Smooth muscle cell (in vitro differentiated cells): ENCODE results near the gene IL17B. TPM values are rescaled to one million over a fixed set of nuclear protein-coding genes. Genes with fewer than 3 reads are reported as not detected.

Experiments used
- DNase-seq: peaks from one replicate; lab custom pipeline; 2025; ENCODE audit not compliant: unreplicated experiment; lab: John Stamatoyannopoulos, UW
- H2AFZ ChIP-seq: fragments of 200-600 bp; sonication (generic); 2 replicates; pipeline ENCODE4 v1.6.0; 2016; ENCODE audit warnings: antibody characterized with exemption, low read depth, mild to moderate bottlenecking
- H3F3A ChIP-seq: fragments of 200-600 bp; sonication (generic); 2 replicates; pipeline ENCODE4 v1.6.0; 2017; ENCODE audit warnings: antibody characterized with exemption, low read depth
- H3K27ac ChIP-seq: fragments of 200-600 bp; sonication (generic); 2 replicates; pipeline ENCODE4 v1.5.1; 2016; ENCODE audit warnings: low read depth, mild to moderate bottlenecking
- H3K27me3 ChIP-seq: fragments of 200-600 bp; sonication (generic); 2 replicates; pipeline ENCODE4 v1.6.1; 2016; ENCODE audit warnings: low read depth, mild to moderate bottlenecking
- H3K36me3 ChIP-seq: fragments of 200-600 bp; sonication (generic); 2 replicates; pipeline ENCODE4 v1.5.1; 2016; ENCODE audit warnings: low read depth
- H3K4me1 ChIP-seq: fragments of 200-600 bp; sonication (generic); 2 replicates; pipeline ENCODE4 v1.5.1; 2016; ENCODE audit warnings: low read depth
- H3K4me2 ChIP-seq: fragments of 200-600 bp; sonication (generic); 2 replicates; pipeline ENCODE4 v1.6.0; 2016; ENCODE audit warnings: mild to moderate bottlenecking
- H3K4me3 ChIP-seq: fragments of 200-600 bp; sonication (generic); 2 replicates; pipeline ENCODE4 v1.5.1; 2016; ENCODE audit warnings: mild to moderate bottlenecking
- H3K79me2 ChIP-seq: fragments of 200-600 bp; sonication (generic); 2 replicates; pipeline ENCODE4 v1.6.0; 2016; ENCODE audit warnings: low read depth, mild to moderate bottlenecking
- H3K9ac ChIP-seq: fragments of 200-600 bp; sonication (generic); 2 replicates; pipeline ENCODE4 v1.6.0; 2016; ENCODE audit warnings: low read depth
- H3K9me3 ChIP-seq: fragments of 200-600 bp; sonication (generic); replicated peaks from 2 replicates; pipeline ENCODE4 v1.5.1; 2016; ENCODE audit warnings: low read depth
- H4K20me1 ChIP-seq: fragments of 200-600 bp; sonication (generic); 2 replicates; pipeline ENCODE4 v1.6.0; 2016; ENCODE audit warnings: low read depth
- WGBS: methylation state at CpG from one replicate; pipeline ENCODE4 v1.1.7; 2016; ENCODE audit warnings: low lambda C conversion rate; 5-methylcytosine and 5-hydroxymethylcytosine counted together
- polyA plus RNA-seq: library from polyadenylated mRNA; unstranded; fragments of >200 nt; fragmentation: Nextera tagmentation; extraction: Ambion mirVana; gene quantifications from 2 replicates; pipeline ENCODE4 v1.2.1, GENCODE V29; 2016
- total RNA-seq: library from RNA; depleted of rRNA; stranded (reverse); fragments of >200 nt; gene quantifications from 2 replicates; pipeline ENCODE4 v1.2.3, GENCODE V29; 2014
- TF ChIP-seq, protein P1 (sequence below): fragments of 200-600 bp; sonication (generic); IDR thresholded peaks from 2 replicates; pipeline ENCODE4 v1.5.1; 2017; ENCODE audit warnings: borderline replicate concordance, mild to moderate bottlenecking, antibody characterized with exemption; ENCODE audit not compliant: insufficient read depth, poor library complexity, severe bottlenecking

IL17B gene
- total and polyA plus RNA-seq, 2 experiments from 2014 or later = 10.4 to 12.0 TPM

GRCh38 chr5:149376711-149377447 lies 2.2 kb downstream of the IL17B start:
- Histone ChIP-seq H3K36me3 (no peaks in the 10 kb centered on the region), H3K27ac (no peak overlapping the region), H3K4me2 (no peak overlapping the region), H3K79me2 (peaks cover 7% of the 10 kb centered on the region), H3K4me3 (no peak overlapping the region), H3F3A (no peaks in the 10 kb centered on the region), H3K9me3 (no peaks in the 10 kb centered on the region), H3K9ac (no peak overlapping the region), H2AFZ (no peak overlapping the region), H3K27me3 (no peaks in the 10 kb centered on the region), H4K20me1 (no peaks in the 10 kb centered on the region), H3K4me1 (peaks cover 11% of the 10 kb centered on the region)
- TF ChIP-seq, protein P1, sequence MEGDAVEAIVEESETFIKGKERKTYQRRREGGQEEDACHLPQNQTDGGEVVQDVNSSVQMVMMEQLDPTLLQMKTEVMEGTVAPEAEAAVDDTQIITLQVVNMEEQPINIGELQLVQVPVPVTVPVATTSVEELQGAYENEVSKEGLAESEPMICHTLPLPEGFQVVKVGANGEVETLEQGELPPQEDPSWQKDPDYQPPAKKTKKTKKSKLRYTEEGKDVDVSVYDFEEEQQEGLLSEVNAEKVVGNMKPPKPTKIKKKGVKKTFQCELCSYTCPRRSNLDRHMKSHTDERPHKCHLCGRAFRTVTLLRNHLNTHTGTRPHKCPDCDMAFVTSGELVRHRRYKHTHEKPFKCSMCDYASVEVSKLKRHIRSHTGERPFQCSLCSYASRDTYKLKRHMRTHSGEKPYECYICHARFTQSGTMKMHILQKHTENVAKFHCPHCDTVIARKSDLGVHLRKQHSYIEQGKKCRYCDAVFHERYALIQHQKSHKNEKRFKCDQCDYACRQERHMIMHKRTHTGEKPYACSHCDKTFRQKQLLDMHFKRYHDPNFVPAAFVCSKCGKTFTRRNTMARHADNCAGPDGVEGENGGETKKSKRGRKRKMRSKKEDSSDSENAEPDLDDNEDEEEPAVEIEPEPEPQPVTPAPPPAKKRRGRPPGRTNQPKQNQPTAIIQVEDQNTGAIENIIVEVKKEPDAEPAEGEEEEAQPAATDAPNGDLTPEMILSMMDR = no peak
- 98% methylated on average over 7 of the region's 7 CpGs for whole genome bisulfite sequencing
- DNase-seq = no peak

DNA sequence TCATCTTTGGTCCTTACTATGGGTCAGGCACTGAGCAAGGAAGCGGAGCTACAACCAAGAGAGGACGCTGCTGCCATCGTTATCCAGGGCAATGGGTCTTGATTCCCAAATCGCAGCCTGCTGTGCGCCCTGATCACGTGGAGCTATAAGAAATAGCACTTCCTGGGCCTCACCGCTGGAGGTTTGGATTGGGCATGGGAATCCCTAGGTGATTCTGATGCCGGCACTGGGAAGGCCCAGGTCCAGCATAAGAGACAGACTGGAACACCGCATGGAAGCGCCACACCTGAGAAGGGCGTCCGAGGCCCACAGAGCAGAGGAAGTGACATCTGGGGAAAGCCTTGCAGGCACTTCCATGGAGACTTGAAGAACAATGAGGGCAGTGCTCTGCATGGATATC lies 3.0 kb downstream of the IL17B start:
- Histone ChIP-seq H3K4me3 (no peak overlapping the region), H3F3A (no peaks in the 10 kb centered on the region), H2AFZ (no peak overlapping the region), H3K27ac (no peak overlapping the region), H3K4me1 (peaks cover 4% of the 10 kb centered on the region), H4K20me1 (no peaks in the 10 kb centered on the region), H3K27me3 (no peaks in the 10 kb centered on the region), H3K9me3 (no peaks in the 10 kb centered on the region), H3K9ac (no peak overlapping the region), H3K4me2 (no peak overlapping the region), H3K79me2 (no peaks in the 10 kb centered on the region), H3K36me3 (no peaks in the 10 kb centered on the region)
- TF ChIP-seq, protein P1 = no peak
- WGBS = 95% methylated on average over 12 of the region's 12 CpGs
- no peak for DNase-seq

GRCh38 chr5:149375434-149375833 lies 3.7 kb downstream of the IL17B start:
- no peak overlapping the region for H3K4me3 ChIP-seq
- no peak overlapping the region for H3K9ac ChIP-seq
- no peaks in the 10 kb centered on the region for H3F3A ChIP-seq
- H3K79me2 ChIP-seq = no peaks in the 10 kb centered on the region
- no peak overlapping the region for H2AFZ ChIP-seq
- no peak overlapping the region for H3K4me2 ChIP-seq
- H3K4me1 ChIP-seq = no peaks in the 10 kb centered on the region
- no peak overlapping the region for H3K27ac ChIP-seq
- no peaks in the 10 kb centered on the region for H4K20me1 ChIP-seq
- no peaks in the 10 kb centered on the region for H3K36me3 ChIP-seq
- DNase-seq = no peak
- H3K9me3 ChIP-seq = no peaks in the 10 kb centered on the region
- 79% methylated on average over 6 of the region's 6 CpGs for WGBS
- TF ChIP-seq, protein P1 = no peak
- no peaks in the 10 kb centered on the region for H3K27me3 ChIP-seq

GRCh38 chr5:149374801-149375200 lies 4.3 kb downstream of the IL17B start:
- Histone ChIP-seq H3K4me1 (no peaks in the 10 kb centered on the region), H3K79me2 (no peaks in the 10 kb centered on the region), H3F3A (no peaks in the 10 kb centered on the region), H3K4me3 (no peak overlapping the region), H2AFZ (no peak overlapping the region), H3K36me3 (no peaks in the 10 kb centered on the region), H3K27me3 (no peaks in the 10 kb centered on the region), H3K27ac (no peak overlapping the region), H3K4me2 (no peak overlapping the region), H4K20me1 (no peaks in the 10 kb centered on the region), H3K9ac (no peak overlapping the region), H3K9me3 (no peaks in the 10 kb centered on the region)
- TF ChIP-seq, protein P1 = no peak
- 65% methylated on average over 3 of the region's 3 CpGs for WGBS
- no peak for DNase-seq
